ENCODE data around the gene ITGB2. TPM values are rescaled to one million over a fixed set of nuclear protein-coding genes. Genes with fewer than 3 reads are reported as not detected.

The ITGB2 gene
- total RNA-seq, 1 donor from 2014 or later, result 11.5 TPM

DNA sequence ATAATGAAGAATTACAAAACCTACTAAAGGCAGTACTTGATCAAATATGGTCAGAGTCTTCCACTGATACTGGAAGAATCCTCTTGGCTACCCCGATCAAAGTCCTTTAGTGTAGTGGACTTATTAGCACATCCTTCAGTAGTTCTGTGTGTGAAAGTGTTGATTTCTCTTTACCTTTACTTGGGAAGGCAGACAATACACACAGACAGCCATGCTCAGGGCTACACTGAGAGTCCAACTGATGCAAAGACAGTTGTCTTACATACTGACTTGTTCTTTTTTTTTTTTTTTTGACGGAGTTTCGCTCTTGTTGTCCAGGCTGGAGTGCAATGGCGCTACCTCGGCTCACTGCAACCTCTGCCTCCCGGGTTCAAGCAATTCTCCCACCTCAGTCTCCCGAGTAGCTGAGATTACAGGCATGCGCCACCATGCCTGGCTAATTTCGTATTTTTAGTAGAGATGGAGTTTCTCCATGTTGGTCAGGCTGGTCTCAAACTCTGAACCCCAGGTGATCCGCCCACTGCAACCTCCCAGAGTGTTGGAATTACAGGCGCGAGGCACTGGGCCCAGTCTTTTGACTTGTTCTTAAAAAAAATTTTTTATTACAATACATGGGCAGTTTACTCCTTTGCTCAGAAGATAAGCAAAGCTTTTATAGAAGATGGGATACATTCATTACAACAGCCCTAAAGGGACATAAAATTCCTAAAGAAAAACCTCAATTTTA is 43.7 kb downstream of the ITGB2 start:
- DNase-seq (ENCODE audit: low spot score), result peak; percentile 10
- intact Hi-C loops (cut with DNase I), result no loop called here

- intact Hi-C loops (cut with DNase I), result loop anchor here (1.0 kb wide), 1 partner anchor 74 kb away; the partner anchor contains the start of gene UBE2G2
- peak; percentile 44 for DNase-seq (ENCODE audit: low spot score)
Measured at GRCh38 chr21:44875316-44875700, 45.4 kb downstream of the ITGB2 start.

DNA sequence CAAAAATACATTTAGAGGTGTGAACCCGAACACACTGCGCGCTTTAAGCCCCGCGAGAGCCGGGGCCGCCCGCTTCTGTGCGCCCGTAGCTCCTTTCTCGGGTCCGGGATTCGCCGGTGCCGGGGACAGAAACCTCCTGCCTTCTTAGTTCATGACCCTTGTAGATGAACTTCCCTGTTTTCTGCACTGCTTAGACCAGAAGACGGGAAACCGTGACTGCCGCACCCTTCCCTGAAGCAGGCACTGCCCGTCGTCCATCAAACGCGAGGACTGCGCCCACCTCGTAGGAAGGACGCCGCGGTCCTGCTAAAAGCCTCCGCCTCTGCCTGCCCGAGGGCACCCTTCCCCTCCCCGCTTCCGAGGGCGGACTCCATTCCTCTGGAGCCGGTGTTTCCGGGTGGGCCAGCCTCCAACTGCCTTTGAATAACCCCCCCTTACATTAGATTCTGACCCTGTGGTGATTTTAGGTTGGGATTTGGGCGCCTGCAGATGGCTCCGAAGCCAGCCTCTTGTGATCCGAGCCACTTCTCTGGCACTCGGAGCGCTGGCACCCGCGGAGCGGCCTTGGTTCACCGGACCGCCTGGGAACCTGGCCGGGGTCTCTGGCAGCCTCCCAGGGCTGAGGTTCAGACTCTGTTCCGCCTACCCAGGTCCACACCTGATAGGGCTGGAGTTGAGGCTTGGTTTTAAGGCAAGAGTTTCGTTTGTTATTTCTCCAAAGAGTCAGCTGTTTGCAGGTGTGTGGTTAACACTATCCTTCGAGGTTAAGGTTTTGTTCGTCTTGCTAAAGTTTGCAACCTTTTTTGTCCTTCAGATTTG is 46.0 kb downstream of the ITGB2 start:
- intact Hi-C loops (cut with DNase I), result loop anchor here (1.0 kb wide), 1 partner anchor 73 kb away; the partner anchor contains the start of gene UBE2G2
- DNase-seq (ENCODE audit: low spot score), result peak; percentile 87

GRCh38 chr21:44874240-44874496 is 46.5 kb downstream of the ITGB2 start:
- intact Hi-C loops (cut with DNase I), result no loop called here
- no peak for DNase-seq (ENCODE audit: low spot score)

GRCh38 chr21:44873356-44874239 is 47.1 kb downstream of the ITGB2 start, which contains the start of gene PTTG1IP:
PTTG1IP (minus strand) TSS chr21:44873690; CDS start chr21:44873616, 74 bp downstream.
- DNase-seq (ENCODE audit: low spot score), result peak; percentile 100
- intact Hi-C loops (cut with DNase I), result no loop called here

GRCh38 chr21:44872649-44873355 is 47.9 kb downstream of the ITGB2 start:
- intact Hi-C loops (cut with DNase I), result no loop called here
- peak; percentile 76 for DNase-seq (ENCODE audit: low spot score)

- DNase-seq (ENCODE audit: low spot score), result no peak
- intact Hi-C loops (cut with DNase I), result no loop called here
Measured at GRCh38 chr21:44872323-44872648, 48.4 kb downstream of the ITGB2 start.

- peak; percentile 78 for DNase-seq (ENCODE audit: low spot score)
- intact Hi-C loops (cut with DNase I), result loop anchor here (2.0 kb wide), 1 partner anchor 53 kb away; the partner anchor contains the start of gene SUMO3
Measured at GRCh38 chr21:44871576-44872269, 49.0 kb downstream of the ITGB2 start.

- peak; percentile 83 for DNase-seq (ENCODE audit: low spot score)
- intact Hi-C loops (cut with DNase I), result loop anchor here (2.0 kb wide), 1 partner anchor 52 kb away; the partner anchor contains the start of gene SUMO3
Measured at GRCh38 chr21:44870748-44871495, 49.8 kb downstream of the ITGB2 start.

DNA sequence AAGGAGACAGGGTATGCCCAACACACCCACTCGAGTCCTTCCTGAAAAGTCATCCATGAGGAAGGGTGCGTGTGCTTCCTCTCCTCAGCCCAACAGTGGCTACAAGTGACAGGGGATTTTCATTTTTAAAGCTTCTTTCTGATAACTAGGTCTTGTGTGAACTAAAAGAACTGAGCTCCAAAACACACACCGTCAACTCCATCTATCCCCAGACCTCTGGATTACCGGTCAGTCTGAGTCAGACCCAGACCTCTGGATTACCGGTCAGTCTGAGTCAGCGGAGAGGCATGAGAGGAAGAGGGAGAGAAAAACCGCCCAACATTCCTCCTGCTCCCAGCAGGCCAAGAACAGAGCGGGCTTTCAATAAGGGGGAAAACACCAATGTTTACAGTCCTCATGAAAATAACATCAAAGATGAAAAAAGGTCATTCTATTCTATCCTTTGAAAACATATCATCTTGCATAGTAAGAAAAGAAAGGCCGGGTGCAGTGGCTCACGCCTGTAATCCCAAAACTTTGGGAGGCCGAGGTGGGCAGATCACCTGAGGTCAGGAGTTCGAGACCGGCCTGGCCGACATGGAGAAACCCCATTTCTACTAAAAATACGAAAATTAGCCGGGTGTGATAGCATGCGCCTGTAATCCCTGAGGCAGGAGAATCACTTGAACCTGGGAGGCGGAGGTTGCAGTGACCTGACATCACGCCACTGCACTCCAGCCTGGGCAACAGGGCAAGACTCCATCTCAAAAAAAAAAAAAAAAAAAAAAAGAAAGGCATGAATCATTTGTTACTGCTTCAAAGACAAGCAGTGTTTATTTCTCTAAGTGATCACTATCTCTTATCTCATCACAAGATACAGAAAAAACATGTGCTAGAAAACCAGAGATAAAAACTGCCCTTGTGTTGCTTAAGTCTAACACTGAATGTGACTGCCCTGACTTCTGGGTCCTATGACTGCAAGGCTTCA is 50.6 kb downstream of the ITGB2 start:
- intact Hi-C loops (cut with DNase I), result loop anchor here (2.0 kb wide), 2 partner anchors 19 to 51 kb away; partner anchors contain the start of gene SUMO3
- peak; percentile 80 for DNase-seq (ENCODE audit: low spot score)

GRCh38 chr21:44868707-44869106 is 52.0 kb downstream of the ITGB2 start:
- peak; percentile 47 for DNase-seq (ENCODE audit: low spot score)
- intact Hi-C loops (cut with DNase I), result loop anchor here (2.0 kb wide), 1 partner anchor 18 kb away; no protein-coding TSS in a partner anchor

GRCh38 chr21:44867999-44868700 is 52.5 kb downstream of the ITGB2 start:
- DNase-seq (ENCODE audit: low spot score), result peak; percentile 72
- intact Hi-C loops (cut with DNase I), result loop anchor here (2.0 kb wide), 1 partner anchor 17 kb away; no protein-coding TSS in a partner anchor

DNA sequence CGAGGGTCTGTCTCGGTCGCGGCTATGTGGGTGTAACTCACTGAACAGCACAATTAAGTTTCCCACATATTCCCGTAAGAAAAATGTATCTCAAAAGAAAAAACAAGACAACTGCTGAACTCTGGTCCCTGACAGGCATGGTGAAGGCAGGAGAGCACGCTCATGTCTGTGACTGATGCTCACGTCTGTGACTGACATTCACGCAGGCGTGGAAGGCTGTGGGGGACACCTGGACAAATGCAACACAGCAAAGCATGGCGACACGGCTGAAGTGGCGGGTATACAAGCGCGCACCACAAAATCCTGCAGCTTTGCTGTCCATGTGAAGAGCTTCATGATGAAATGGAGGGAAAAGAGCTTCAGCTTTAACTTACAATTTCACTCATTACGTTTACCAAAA is 53.2 kb downstream of the ITGB2 start:
- intact Hi-C loops (cut with DNase I), result no loop called here
- DNase-seq (ENCODE audit: low spot score), result peak; percentile 10

GRCh38 chr21:44866780-44867179 is 53.9 kb downstream of the ITGB2 start:
- intact Hi-C loops (cut with DNase I), result no loop called here
- peak; percentile 49 for DNase-seq (ENCODE audit: low spot score)

GRCh38 chr21:44865561-44866280 is 55.0 kb downstream of the ITGB2 start:
- intact Hi-C loops (cut with DNase I), result no loop called here
- DNase-seq (ENCODE audit: low spot score), result peak; percentile 75
